A673 (cell line): ENCODE measurements around the gene SCO2. TPM values are rescaled to one million over a fixed set of nuclear protein-coding genes. Genes with fewer than 3 reads are reported as not detected.
A peak's percentile ranks its signal among the peaks of the same experiment; 100 is the strongest.

Experiments
- BruUV-seq: library from RNA; stranded (reverse); fragments of 400-500 nt; replicated peaks from 2 replicates; lab custom pipeline; 2021; lab: Mats Ljungman, UMichigan
- CTCF ChIA-PET: fragments of 300-600 bp; sonication (Branson Sonifier 250); formaldehyde crosslinking; loops from one replicate; lab custom pipeline; 2022; ENCODE audit warnings: antibody characterized with exemption; lab: Charles Lee
- POLR2A ChIA-PET: fragments of 300-600 bp; sonication (Branson Sonifier 250); formaldehyde crosslinking; loops from one replicate; lab custom pipeline; 2022; ENCODE audit warnings: antibody characterized with exemption; ENCODE audit not compliant: low non-redundant PET; lab: Charles Lee
- DNase-seq: peaks from one replicate; pipeline ENCODE4 v3.0.0-alpha.2; 2015; ENCODE audit warnings: low spot score
- H3K27ac ChIP-seq: fragments of 200-600 bp; sonication (generic); 2 replicates; pipeline ENCODE4 v1.5.1; 2016; ENCODE audit warnings: mixed run types, low read depth, mild to moderate bottlenecking, mixed read lengths, antibody characterized with exemption, low read length; ENCODE audit not compliant: poor library complexity, severe bottlenecking
- H3K27me3 ChIP-seq: fragments of 200-600 bp; sonication (generic); replicated peaks from 2 replicates; pipeline ENCODE4 v1.6.1; 2017; ENCODE audit warnings: mixed run types, low read depth, mild to moderate bottlenecking, mixed read lengths, antibody characterized with exemption, low read length; ENCODE audit not compliant: insufficient read depth, poor library complexity
- H3K36me3 ChIP-seq: fragments of 200-600 bp; sonication (generic); 2 replicates; pipeline ENCODE4 v1.6.1; 2016; ENCODE audit warnings: mixed run types, mild to moderate bottlenecking, mixed read lengths, antibody characterized with exemption, low read length; ENCODE audit not compliant: insufficient read depth, poor library complexity, severe bottlenecking
- H3K4me1 ChIP-seq: fragments of 200-600 bp; sonication (generic); 2 replicates; pipeline ENCODE4 v1.6.1; 2017; ENCODE audit warnings: mixed run types, mild to moderate bottlenecking, mixed read lengths, antibody characterized with exemption, low read length; ENCODE audit not compliant: insufficient read depth, poor library complexity, severe bottlenecking
- H3K4me3 ChIP-seq: fragments of 200-600 bp; sonication (generic); 2 replicates; pipeline ENCODE4 v1.5.1; 2016; ENCODE audit warnings: low read depth, mixed run types, mild to moderate bottlenecking, mixed read lengths, low read length; ENCODE audit not compliant: poor library complexity, severe bottlenecking
- H3K9me3 ChIP-seq: fragments of 200-600 bp; sonication (generic); 2 replicates; pipeline ENCODE4 v1.6.1; 2016; ENCODE audit warnings: mixed run types, low read depth, mild to moderate bottlenecking, mixed read lengths, antibody characterized with exemption, low read length; ENCODE audit not compliant: poor library complexity, severe bottlenecking
- CTCF ChIP-seq: fragments of 300-800, 200-600 bp; sonication (generic); conservative IDR thresholded peaks from 2 replicates; pipeline ENCODE4 v1.5.1; 2017; ENCODE audit warnings: low read depth, mild to moderate bottlenecking, antibody characterized with exemption, low read length, moderate library complexity, mixed read lengths
- EZH2 ChIP-seq: fragments of 200-600 bp; sonication (generic); IDR thresholded peaks from 2 replicates; pipeline ENCODE4 v1.6.1; 2017; ENCODE audit warnings: borderline replicate concordance, low read depth, mild to moderate bottlenecking, mixed read lengths, antibody characterized with exemption, low read length; ENCODE audit not compliant: poor library complexity, severe bottlenecking
- intact Hi-C: fragments of 100-400 bp; cut with micrococcal nuclease; formaldehyde crosslinking; loops from one replicate; pipeline ENCODE4 v1.10.0; 2022; ENCODE audit not compliant: unreplicated experiment
- total RNA-seq: library from RNA; stranded (reverse); gene quantifications from 2 replicates; pipeline ENCODE4 v1.2.3, GENCODE V29; 2021

SCO2 gene
- total RNA-seq, 1 experiment from 2014 or later = 5.4 TPM

DNA sequence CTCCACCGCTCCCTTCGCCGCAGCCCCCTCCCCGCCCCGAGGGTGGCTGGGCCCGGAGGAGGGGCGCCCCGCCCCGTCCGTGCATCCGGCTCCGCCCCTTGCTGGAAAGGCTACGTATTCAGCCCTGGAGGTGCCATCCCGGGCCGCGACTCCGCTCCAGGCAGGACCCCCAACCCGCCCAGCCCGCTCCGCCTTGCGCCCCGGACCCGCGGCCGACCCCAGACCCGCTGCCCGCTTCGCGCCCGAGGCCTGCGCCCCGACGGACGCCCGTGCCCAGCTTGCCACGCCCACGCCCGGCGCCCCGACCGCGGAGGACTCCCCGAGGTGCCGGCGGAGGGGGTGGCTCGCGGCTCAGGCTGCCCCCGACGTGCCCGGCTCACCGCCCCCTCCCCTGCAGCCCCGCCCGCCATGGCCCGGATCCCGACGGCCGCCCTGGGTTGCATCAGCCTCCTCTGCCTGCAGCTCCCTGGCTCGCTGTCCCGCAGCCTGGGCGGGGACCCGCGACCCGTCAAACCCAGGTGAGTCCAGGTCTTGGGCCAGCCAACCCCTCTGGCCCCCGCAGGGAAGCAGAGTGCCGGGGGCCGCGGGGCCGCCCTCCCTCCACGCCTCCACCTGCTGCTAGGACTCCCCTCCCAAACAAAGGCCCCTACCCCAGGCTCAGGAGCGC lies 43.8 kb downstream of the SCO2 start, which contains the start of gene ADM2:
Gene ADM2, plus strand, starts transcription at position 104 of the 667 bp plus-strand sequence. Its CDS starts 305 bp downstream, at position 409.
- TF ChIP-seq CTCF (no peak), EZH2 (no peak)
- peaks cover 7% of the 10 kb centered on the region for H3K4me1 ChIP-seq
- intact Hi-C loops = no loop called here
- peak within 1 kb of the TSS; percentile 82 for H3K4me3 ChIP-seq
- DNase-seq = peak; percentile 63
- H3K36me3 ChIP-seq = no peaks in the 10 kb centered on the region
- H3K9me3 ChIP-seq = no peaks in the 10 kb centered on the region
- no TSS peak for BruUV-seq
- POLR2A ChIA-PET = no interaction called here
- H3K27ac ChIP-seq = peak within 1 kb of the TSS; percentile 77
- CTCF ChIA-PET = no interaction called here
- H3K27me3 ChIP-seq = peaks cover 10% of the 10 kb centered on the region

DNA sequence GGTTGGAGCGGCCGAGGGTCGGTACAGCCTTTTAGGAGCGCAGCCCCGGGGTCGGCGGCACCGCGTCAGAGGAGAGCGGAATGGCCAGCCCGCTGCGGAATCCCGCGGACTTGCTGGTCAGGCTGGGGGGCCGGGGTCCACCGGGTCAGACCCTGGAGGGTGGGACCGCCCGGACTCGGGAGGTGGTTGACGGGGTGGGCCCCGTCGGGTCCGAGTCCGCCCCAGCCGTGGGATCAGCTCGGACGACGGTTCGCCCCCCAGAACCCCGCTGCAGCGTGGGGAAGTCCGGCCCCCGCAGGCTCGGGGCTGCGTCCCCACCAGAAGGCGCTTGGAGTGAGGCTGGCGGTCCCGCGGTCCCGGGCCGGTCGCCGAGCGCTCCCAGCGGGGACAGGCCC lies 44.4 kb downstream of the SCO2 start:
- peak overlapping the region; percentile 82 for H3K4me3 ChIP-seq
- ChIA-PET CTCF (no interaction called here), POLR2A (no interaction called here)

DNA sequence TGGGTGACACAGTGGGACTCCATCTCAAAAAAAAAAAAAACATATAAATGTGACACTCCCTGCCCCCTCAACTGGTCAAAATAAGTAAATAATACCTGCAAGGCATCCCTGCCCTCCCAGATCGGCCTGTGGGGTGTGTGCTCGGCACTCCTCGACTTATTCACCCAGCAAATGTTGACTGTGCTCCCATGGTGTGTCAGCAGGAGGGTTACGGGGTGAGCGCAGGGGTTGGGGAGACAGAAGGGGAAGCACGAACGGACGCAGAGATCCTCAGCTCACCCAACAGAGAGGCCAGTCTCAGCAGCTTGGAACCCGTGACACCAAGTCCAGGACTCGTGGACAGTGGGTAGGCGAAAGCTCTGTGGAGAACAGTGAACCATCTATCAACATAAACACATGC lies 45.7 kb downstream of the SCO2 start:
- H3K4me3 ChIP-seq = no peak overlapping the region
- H3K27me3 ChIP-seq = peaks cover 10% of the 10 kb centered on the region
- no peaks in the 10 kb centered on the region for H3K9me3 ChIP-seq
- ChIA-PET CTCF (interaction anchor here (0.7 kb wide), 1 partner anchor 46 kb away, joined by 3 read pairs; the partner anchor contains the start of gene SCO2), POLR2A (no interaction called here)
- H3K27ac ChIP-seq = no peak overlapping the region
- TF ChIP-seq EZH2 (no peak), CTCF (no peak)
- no peak for DNase-seq
- no TSS peak for BruUV-seq
- H3K4me1 ChIP-seq = peaks cover 3% of the 10 kb centered on the region
- intact Hi-C loops = no loop called here
- no peaks in the 10 kb centered on the region for H3K36me3 ChIP-seq

More for the DNA sequence above, 44.4 kb downstream of the SCO2 start:
- no TSS peak for BruUV-seq
- no peaks in the 10 kb centered on the region for H3K9me3 ChIP-seq
- no peak for TF ChIP-seq EZH2
- H3K27ac ChIP-seq = peak overlapping the region; percentile 77
- peaks cover 7% of the 10 kb centered on the region for H3K4me1 ChIP-seq
- no peak for DNase-seq
- intact Hi-C loops = no loop called here
- H3K27me3 ChIP-seq = peaks cover 10% of the 10 kb centered on the region
- H3K36me3 ChIP-seq = no peaks in the 10 kb centered on the region

GRCh38 chr22:50477923-50478322 lies 47.5 kb downstream of the SCO2 start:
- intact Hi-C loops = no loop called here
- no peak overlapping the region for H3K4me3 ChIP-seq
- peaks cover 10% of the 10 kb centered on the region for H3K27me3 ChIP-seq
- no peaks in the 10 kb centered on the region for H3K9me3 ChIP-seq
- no peaks in the 10 kb centered on the region for H3K36me3 ChIP-seq
- H3K4me1 ChIP-seq = peaks cover 14% of the 10 kb centered on the region
- POLR2A ChIA-PET = no interaction called here
- no TSS peak for BruUV-seq
- TF ChIP-seq CTCF = no peak
- TF ChIP-seq EZH2 = no peak
- H3K27ac ChIP-seq = no peak overlapping the region
- CTCF ChIA-PET = no interaction called here
- DNase-seq = no peak
